Measurements from ENCODE around the gene SEMA3A.

- TF ChIP-seq CTCF (IDR thresholded peaks at IDR 0.05; ENCODE audit: insufficient read depth, low read length, poor library complexity, severe bottlenecking) (no peak), EZH2phosphoT487 (conservative IDR thresholded peaks at IDR 0.05; ENCODE audit: low read length) (no peak)
These were observed 36.6 kb upstream of the SEMA3A start for GRCh38 chr7:84231157-84231556.

Data from SU-DHL-6 (cell line).